Measurements from ENCODE around the gene SHANK1.

SHANK1 gene

DNA sequence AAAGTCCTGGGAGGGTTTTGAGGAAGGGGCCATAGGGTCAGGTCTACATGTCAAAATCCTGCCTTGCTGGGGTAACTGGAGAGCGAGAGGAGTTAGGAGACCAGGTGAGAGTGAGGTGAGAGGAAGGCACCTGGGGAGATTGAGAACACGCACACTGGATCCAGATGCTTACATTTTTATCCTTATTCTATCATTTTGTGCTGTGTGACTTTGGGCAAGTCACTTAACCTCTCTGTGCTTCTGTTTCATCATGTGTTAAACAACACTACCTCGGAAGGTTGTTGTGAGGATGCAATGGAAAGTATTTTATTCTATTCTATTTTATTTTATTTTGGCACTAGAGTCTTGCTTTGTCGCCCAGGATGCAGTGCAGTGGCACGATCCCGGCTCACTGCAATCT is 66.9 kb downstream of the SHANK1 start:
- Histone ChIP-seq H3K27me3 (ENCODE audit: insufficient read depth, poor library complexity, severe bottlenecking) (peaks cover 1% of the 10 kb centered on the region), H3K4me3 (replicated peaks; ENCODE audit: insufficient read depth, low read length) (no peak overlapping the region), H3K27ac (replicated peaks) (no peak overlapping the region)
- no peak for DNase-seq (ENCODE audit: low read depth in 1 of 2, low spot score in 1 of 2)
- TF ChIP-seq CTCF (IDR thresholded peaks at IDR 0.05; ENCODE audit: insufficient read depth, low read length) (no peak), POLR2AphosphoS5 (IDR thresholded peaks at IDR 0.05; ENCODE audit: low read depth) (no peak), SPI1 (IDR thresholded peaks at IDR 0.05; ENCODE audit: borderline replicate concordance, low read depth) (no peak), GABPA (IDR thresholded peaks at IDR 0.05; ENCODE audit: low read depth) (no peak)
- TF ChIP-seq, protein P1, sequence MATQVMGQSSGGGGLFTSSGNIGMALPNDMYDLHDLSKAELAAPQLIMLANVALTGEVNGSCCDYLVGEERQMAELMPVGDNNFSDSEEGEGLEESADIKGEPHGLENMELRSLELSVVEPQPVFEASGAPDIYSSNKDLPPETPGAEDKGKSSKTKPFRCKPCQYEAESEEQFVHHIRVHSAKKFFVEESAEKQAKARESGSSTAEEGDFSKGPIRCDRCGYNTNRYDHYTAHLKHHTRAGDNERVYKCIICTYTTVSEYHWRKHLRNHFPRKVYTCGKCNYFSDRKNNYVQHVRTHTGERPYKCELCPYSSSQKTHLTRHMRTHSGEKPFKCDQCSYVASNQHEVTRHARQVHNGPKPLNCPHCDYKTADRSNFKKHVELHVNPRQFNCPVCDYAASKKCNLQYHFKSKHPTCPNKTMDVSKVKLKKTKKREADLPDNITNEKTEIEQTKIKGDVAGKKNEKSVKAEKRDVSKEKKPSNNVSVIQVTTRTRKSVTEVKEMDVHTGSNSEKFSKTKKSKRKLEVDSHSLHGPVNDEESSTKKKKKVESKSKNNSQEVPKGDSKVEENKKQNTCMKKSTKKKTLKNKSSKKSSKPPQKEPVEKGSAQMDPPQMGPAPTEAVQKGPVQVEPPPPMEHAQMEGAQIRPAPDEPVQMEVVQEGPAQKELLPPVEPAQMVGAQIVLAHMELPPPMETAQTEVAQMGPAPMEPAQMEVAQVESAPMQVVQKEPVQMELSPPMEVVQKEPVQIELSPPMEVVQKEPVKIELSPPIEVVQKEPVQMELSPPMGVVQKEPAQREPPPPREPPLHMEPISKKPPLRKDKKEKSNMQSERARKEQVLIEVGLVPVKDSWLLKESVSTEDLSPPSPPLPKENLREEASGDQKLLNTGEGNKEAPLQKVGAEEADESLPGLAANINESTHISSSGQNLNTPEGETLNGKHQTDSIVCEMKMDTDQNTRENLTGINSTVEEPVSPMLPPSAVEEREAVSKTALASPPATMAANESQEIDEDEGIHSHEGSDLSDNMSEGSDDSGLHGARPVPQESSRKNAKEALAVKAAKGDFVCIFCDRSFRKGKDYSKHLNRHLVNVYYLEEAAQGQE (IDR thresholded peaks at IDR 0.05; ENCODE audit: insufficient replicate concordance, low read depth): no peak

DNA sequence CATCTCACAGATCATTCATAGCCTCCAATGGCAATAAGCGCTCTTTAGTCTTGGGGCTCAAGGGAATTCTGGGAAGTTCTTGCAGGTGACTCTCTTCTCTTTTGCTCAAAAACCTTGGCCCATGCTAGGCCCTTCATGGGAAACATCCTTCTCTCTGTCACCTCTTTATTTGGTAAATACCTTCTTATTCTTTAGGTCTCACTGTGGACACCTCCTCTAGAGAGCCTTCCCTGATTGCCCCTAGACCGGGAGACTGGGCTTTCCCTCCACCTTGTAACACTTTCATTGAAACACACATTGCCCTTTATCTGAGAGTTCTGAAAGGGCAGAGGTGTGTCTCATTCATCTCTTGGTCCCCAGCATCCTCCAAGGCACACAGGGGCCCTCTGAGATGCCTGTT is 68.4 kb downstream of the SHANK1 start:
- no peak overlapping the region for H3K27ac ChIP-seq (replicated peaks)
- no peaks in the 10 kb centered on the region for H3K27me3 ChIP-seq (ENCODE audit: insufficient read depth, poor library complexity, severe bottlenecking)
- DNase-seq (ENCODE audit: low read depth in 1 of 2, low spot score in 1 of 2): no peak
- no peak overlapping the region for H3K4me3 ChIP-seq (replicated peaks; ENCODE audit: insufficient read depth, low read length)
- TF ChIP-seq CTCF (IDR thresholded peaks at IDR 0.05; ENCODE audit: insufficient read depth, low read length) (no peak), SPI1 (IDR thresholded peaks at IDR 0.05; ENCODE audit: borderline replicate concordance, low read depth) (no peak), GABPA (IDR thresholded peaks at IDR 0.05; ENCODE audit: low read depth) (no peak), POLR2AphosphoS5 (IDR thresholded peaks at IDR 0.05; ENCODE audit: low read depth) (no peak)
- TF ChIP-seq, protein P1 (IDR thresholded peaks at IDR 0.05; ENCODE audit: insufficient replicate concordance, low read depth): no peak

DNA sequence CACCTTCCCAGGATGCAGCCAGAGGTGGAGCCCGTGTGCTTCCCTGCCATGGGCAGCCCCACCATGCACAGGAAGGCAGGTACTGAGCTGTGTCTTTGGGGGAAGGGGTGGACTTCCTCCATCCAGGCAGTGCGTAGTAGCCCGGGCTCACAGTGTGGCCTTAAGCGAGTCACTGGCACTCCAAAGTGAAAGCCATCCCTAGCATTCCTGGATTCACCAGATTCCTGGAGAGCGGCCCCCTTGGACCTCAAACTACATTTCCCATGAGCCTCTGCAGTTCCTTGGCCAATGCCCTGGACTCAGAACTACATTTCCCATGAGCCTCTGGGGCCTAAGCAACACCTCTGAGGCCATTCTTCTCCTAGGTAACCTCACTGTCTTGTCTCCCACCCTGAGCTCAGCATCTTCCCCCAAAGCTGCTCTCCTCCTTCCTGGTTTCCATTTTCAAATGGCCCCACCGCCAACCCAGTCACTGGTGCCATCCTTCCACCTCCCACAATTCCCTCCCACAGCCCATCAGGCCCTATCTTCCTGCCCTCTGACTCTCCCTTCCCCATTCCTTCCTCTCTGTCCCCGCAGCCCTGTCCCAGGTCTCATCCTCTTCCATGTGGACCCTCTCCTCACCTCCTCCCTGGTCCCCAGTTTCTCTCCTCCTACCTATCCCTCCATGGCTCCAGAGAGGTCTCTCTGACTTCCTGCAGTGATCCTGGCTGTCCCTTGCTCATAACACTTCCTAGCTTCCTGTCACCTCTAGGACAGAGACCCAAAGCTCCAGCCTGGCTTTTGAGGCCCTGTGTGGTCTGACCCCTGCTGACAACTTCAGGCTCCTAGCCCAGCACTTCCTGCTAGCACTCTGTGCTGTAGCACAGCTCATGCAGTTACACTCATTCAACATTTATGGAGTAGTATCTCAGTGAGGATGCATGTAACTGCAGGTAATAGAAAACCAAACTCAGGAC is 69.9 kb downstream of the SHANK1 start, which contains the start of gene C19orf81:
TSS of gene C19orf81 (plus strand) at position 13 of the 959 bp plus-strand sequence. CDS start at position 13, 0 bp downstream.
- TF ChIP-seq POLR2AphosphoS5 (IDR thresholded peaks at IDR 0.05; ENCODE audit: low read depth) (no peak), GABPA (IDR thresholded peaks at IDR 0.05; ENCODE audit: low read depth) (no peak), SPI1 (IDR thresholded peaks at IDR 0.05; ENCODE audit: borderline replicate concordance, low read depth) (no peak), CTCF (IDR thresholded peaks at IDR 0.05; ENCODE audit: insufficient read depth, low read length) (no peak)
- TF ChIP-seq, protein P1 (IDR thresholded peaks at IDR 0.05; ENCODE audit: insufficient replicate concordance, low read depth): no peak
- Histone ChIP-seq H3K27me3 (ENCODE audit: insufficient read depth, poor library complexity, severe bottlenecking) (no peaks in the 10 kb centered on the region), H3K4me3 (replicated peaks; ENCODE audit: insufficient read depth, low read length) (no peak within 1 kb of the TSS), H3K27ac (replicated peaks) (no peak within 1 kb of the TSS)
- DNase-seq (ENCODE audit: low read depth in 1 of 2, low spot score in 1 of 2): no peak

Data from HL-60 (cell line).